Keratinocyte (primary cell): ENCODE data around the gene MMRN2. TPM values are rescaled to one million over a fixed set of nuclear protein-coding genes. Genes with fewer than 3 reads are reported as not detected.

Experiments
- DNase-seq: peaks from one replicate; pipeline ENCODE4 v3.0.0-alpha.2; 2011; ENCODE audit warnings: low read depth, missing footprints, low spot score
- FAIRE-seq: peaks from 2 replicates; lab custom pipeline; 2011; peaks lifted over from hg19 to GRCh38; lab: Jason Lieb, UNC
- H2AFZ ChIP-seq: 2 replicates; pipeline ENCODE4 v1.6.0; 2012; ENCODE audit warnings: low read length, control low read depth, inconsistent platforms; ENCODE audit not compliant: control insufficient read depth
- H3K27ac ChIP-seq: 2 replicates; pipeline ENCODE4 v1.5.1; 2011; ENCODE audit warnings: low read length; ENCODE audit not compliant: control insufficient read depth, insufficient read depth
- H3K27me3 ChIP-seq: 3 replicates; pipeline ENCODE4 v1.6.0; 2011; ENCODE audit warnings: low read length; ENCODE audit not compliant: control insufficient read depth, insufficient read depth; ENCODE audit errors: extremely low read depth
- H3K36me3 ChIP-seq, 2 experiments: 2 replicates in 1 of 2; 3 replicates in 1 of 2; pipeline ENCODE4 v1.5.1; 2011; ENCODE audit warnings: low read length in 2 of 2, mild to moderate bottlenecking in 1 of 2; ENCODE audit not compliant: control insufficient read depth in 2 of 2, insufficient read depth in 2 of 2; ENCODE audit errors: extremely low read depth in 1 of 2
- H3K4me1 ChIP-seq: 3 replicates; pipeline ENCODE4 v1.5.1; 2011; ENCODE audit warnings: low read length; ENCODE audit not compliant: control insufficient read depth, insufficient read depth; ENCODE audit errors: extremely low read depth
- H3K4me2 ChIP-seq: 3 replicates; pipeline ENCODE4 v1.6.0; 2011; ENCODE audit warnings: low read depth, low read length; ENCODE audit not compliant: control insufficient read depth, insufficient read depth; ENCODE audit errors: extremely low read depth
- H3K4me3 ChIP-seq, 3 experiments: fragments of 200-600 bp in 1 of 3; sonication (generic) in 1 of 3; 2 replicates in 2 of 3; 3 replicates in 1 of 3; pipeline ENCODE4 v1.5.1; 2011 to 2016; ENCODE audit warnings: low read length in 3 of 3, mild to moderate bottlenecking in 3 of 3, control low read depth in 2 of 3, inconsistent platforms in 1 of 3, low read depth in 1 of 3, mixed read lengths in 1 of 3, mixed run types in 1 of 3, moderate library complexity in 1 of 3; ENCODE audit not compliant: control insufficient read depth in 2 of 3, insufficient read depth in 2 of 3; ENCODE audit errors: extremely low read depth in 1 of 3
- H3K79me2 ChIP-seq: 2 replicates; pipeline ENCODE4 v1.6.0; 2012; ENCODE audit warnings: low read length; ENCODE audit not compliant: control insufficient read depth, insufficient read depth
- H3K9ac ChIP-seq: 3 replicates; pipeline ENCODE4 v1.6.0; 2011; ENCODE audit warnings: low read length; ENCODE audit not compliant: control insufficient read depth, insufficient read depth; ENCODE audit errors: extremely low read depth
- H3K9me1 ChIP-seq: 3 replicates; pipeline ENCODE4 v1.6.0; 2011; ENCODE audit warnings: low read length; ENCODE audit not compliant: control insufficient read depth, insufficient read depth; ENCODE audit errors: extremely low read depth
- H3K9me3 ChIP-seq: 2 replicates; pipeline ENCODE4 v1.5.1; 2012; ENCODE audit warnings: low read depth, low read length; ENCODE audit not compliant: control insufficient read depth
- H4K20me1 ChIP-seq: 3 replicates; pipeline ENCODE4 v1.6.0; 2011; ENCODE audit warnings: low read length; ENCODE audit not compliant: control insufficient read depth, insufficient read depth; ENCODE audit errors: extremely low read depth
- EZH2 ChIP-seq: IDR thresholded peaks from one replicate; pipeline ENCODE4 v1.6.1; 2012; ENCODE audit warnings: inconsistent platforms, mild to moderate bottlenecking, low read length, moderate library complexity
- dilution Hi-C: fragments of 300-500 bp; cut with MboI; formaldehyde crosslinking; loops from one replicate; pipeline ENCODE4 v1.7.0; 2020; ENCODE audit warnings: low sequenced_read_pairs; ENCODE audit not compliant: extremely low pct_ligation_motif_present
- polyA plus RNA-seq, 5 experiments: library from polyadenylated mRNA; depleted of rRNA in 3 of 5; stranded (reverse) in 3 of 5; stranded (forward) in 1 of 5; unstranded in 1 of 5; fragments of >200 nt; gene quantifications; 1 replicate in 1 of 5; 2 replicates in 3 of 5; 3 replicates in 1 of 5; pipeline versions ENCODE4 v1.2.1 to v1.2.3, GENCODE V29; 2011 to 2012; ENCODE audit warnings: missing spikeins in 2 of 5, low read depth in 1 of 5, low replicate concordance in 1 of 5
- TF ChIP-seq, protein P1 (sequence below), 3 experiments: IDR thresholded peaks in 1 of 3; conservative IDR thresholded peaks in 1 of 3; optimal IDR thresholded peaks in 1 of 3; 2 replicates in 2 of 3; 3 replicates in 1 of 3; pipeline versions ENCODE3 to v1.5.1; 2011; ENCODE audit warnings: low read length in 3 of 3, mild to moderate bottlenecking in 3 of 3, moderate library complexity in 2 of 3, control low read depth in 1 of 3, inconsistent platforms in 1 of 3; ENCODE audit not compliant: insufficient read depth in 2 of 3; ENCODE audit errors: extremely low read depth in 1 of 3

The MMRN2 gene
- polyA plus RNA-seq, 1 donor (not counting 4 experiments of a cell fraction or from before 2014, with no cell fraction given), result 13.8 TPM

DNA sequence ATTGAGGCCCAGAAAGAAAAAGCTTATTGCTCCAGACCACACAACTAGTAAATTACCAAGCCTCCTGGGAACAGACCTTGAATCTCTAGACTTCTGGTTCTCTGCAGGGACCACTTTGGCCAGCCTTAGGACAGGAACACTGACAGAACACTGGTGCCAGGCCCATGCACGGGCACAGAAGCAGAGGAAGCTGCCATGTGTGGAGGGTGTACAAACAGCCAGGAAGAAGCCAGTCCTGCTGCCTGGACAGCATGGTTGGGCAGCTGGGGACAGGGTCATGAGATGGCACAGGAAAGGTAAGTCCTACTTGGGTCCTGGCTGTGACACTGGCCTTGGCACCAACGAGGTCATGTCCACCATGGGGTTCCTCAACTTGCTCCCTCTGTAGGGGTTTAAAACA, 19.2 kb downstream of the MMRN2 start:
- no peaks in the 10 kb centered on the region for H4K20me1 ChIP-seq
- H3K79me2 ChIP-seq, result no peaks in the 10 kb centered on the region
- H3K4me3 ChIP-seq, result no peak overlapping the region
- H3K9ac ChIP-seq, result no peak overlapping the region
- dilution Hi-C loops, result no loop called here
- TF ChIP-seq, protein P1, sequence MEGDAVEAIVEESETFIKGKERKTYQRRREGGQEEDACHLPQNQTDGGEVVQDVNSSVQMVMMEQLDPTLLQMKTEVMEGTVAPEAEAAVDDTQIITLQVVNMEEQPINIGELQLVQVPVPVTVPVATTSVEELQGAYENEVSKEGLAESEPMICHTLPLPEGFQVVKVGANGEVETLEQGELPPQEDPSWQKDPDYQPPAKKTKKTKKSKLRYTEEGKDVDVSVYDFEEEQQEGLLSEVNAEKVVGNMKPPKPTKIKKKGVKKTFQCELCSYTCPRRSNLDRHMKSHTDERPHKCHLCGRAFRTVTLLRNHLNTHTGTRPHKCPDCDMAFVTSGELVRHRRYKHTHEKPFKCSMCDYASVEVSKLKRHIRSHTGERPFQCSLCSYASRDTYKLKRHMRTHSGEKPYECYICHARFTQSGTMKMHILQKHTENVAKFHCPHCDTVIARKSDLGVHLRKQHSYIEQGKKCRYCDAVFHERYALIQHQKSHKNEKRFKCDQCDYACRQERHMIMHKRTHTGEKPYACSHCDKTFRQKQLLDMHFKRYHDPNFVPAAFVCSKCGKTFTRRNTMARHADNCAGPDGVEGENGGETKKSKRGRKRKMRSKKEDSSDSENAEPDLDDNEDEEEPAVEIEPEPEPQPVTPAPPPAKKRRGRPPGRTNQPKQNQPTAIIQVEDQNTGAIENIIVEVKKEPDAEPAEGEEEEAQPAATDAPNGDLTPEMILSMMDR (optimal IDR thresholded peaks at IDR 0.05 in 1 of 3, IDR thresholded peaks at IDR 0.05 in 1 of 3, conservative IDR thresholded peaks at IDR 0.05 in 1 of 3; ENCODE audit: extremely low read depth in 1 of 3, insufficient read depth in 2 of 3, low read length in 3 of 3), result no peak
- TF ChIP-seq EZH2, result no peak
- no peaks in the 10 kb centered on the region for H3K9me3 ChIP-seq
- DNase-seq, result no peak
- no peak overlapping the region for H3K27ac ChIP-seq
- H3K9me1 ChIP-seq, result no peaks in the 10 kb centered on the region
- no peak overlapping the region for H3K4me2 ChIP-seq
- peaks cover 7% of the 10 kb centered on the region in 2 experiments for H3K36me3 ChIP-seq
- no peaks in the 10 kb centered on the region for H3K27me3 ChIP-seq
- FAIRE-seq, result no peak
- no peak overlapping the region for H2AFZ ChIP-seq
- H3K4me1 ChIP-seq, result no peaks in the 10 kb centered on the region

GRCh38 chr10:86937502-86938154, 19.8 kb downstream of the MMRN2 start:
- Histone ChIP-seq H4K20me1 (no peaks in the 10 kb centered on the region), H3K36me3 (peaks cover 7% of the 10 kb centered on the region in 2 experiments), H3K4me2 (no peak overlapping the region), H3K79me2 (no peaks in the 10 kb centered on the region), H3K4me3 (no peak overlapping the region), H3K27ac (no peak overlapping the region), H3K9me1 (no peaks in the 10 kb centered on the region), H3K9ac (no peak overlapping the region), H3K27me3 (no peaks in the 10 kb centered on the region), H3K9me3 (no peaks in the 10 kb centered on the region), H3K4me1 (no peaks in the 10 kb centered on the region), H2AFZ (no peak overlapping the region)
- DNase-seq (no peak), FAIRE-seq (no peak)
- dilution Hi-C loops, result no loop called here
- TF ChIP-seq, protein P1 (optimal IDR thresholded peaks at IDR 0.05 in 1 of 3, IDR thresholded peaks at IDR 0.05 in 1 of 3, conservative IDR thresholded peaks at IDR 0.05 in 1 of 3; ENCODE audit: extremely low read depth in 1 of 3, insufficient read depth in 2 of 3, low read length in 3 of 3), result no peak
- no peak for TF ChIP-seq EZH2
